Ramos (cell line): ENCODE data around the gene ADGRB3.
"Not testable (repeated sequence)": the region's sequence is repeated elsewhere in the genome, so short reads cannot be mapped to it uniquely, and the experiment has no call there.

ENCODE experiments used
- in situ Hi-C: fragments of 300-500 bp; cut with MboI; formaldehyde crosslinking; loops from one replicate; pipeline ENCODE4 v1.14.3; 2022; ENCODE audit warnings: low sequenced_read_pairs; ENCODE audit not compliant: unreplicated experiment

The ADGRB3 gene

DNA sequence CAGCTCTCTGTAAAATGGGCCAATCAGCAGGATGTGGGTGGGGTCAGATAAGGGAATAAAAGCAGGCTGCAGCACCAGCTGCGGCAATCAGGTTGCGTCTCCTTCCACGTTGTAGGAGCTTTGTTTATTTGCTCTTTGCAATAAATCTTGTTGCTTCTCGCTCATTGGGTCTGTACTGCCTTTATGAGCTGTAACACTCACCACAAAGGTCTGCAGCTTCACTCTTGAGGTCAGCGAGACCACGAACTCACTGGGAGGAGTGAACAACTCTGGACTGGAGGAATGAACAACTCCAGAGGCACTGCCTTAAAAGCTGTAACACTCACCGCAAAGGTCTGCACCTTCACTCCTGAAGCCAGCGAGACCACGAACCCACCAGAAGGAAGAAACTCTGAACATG lies 248.2 kb downstream of the ADGRB3 start:
- in situ Hi-C loops = not testable (repeated sequence)

DNA sequence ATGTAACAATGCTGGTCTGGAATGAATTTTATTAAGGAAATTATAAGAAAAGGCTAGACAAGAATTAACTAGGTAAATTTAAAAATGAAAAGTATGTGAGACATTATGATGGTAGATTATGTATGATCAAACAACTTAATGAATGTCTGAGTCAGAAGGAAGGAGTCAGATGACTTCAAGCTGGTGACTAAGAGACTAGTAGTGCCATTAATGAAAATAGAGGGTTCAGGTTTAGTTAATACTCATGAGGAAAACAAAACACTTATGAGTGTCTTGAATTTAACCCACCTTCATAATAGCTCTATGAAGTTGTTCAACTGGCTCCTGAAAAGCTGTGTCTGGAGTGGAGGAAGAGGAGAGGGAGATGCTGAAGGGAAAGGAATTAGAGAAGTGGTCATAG lies 256.3 kb downstream of the ADGRB3 start:
- in situ Hi-C loops = no loop called here

DNA sequence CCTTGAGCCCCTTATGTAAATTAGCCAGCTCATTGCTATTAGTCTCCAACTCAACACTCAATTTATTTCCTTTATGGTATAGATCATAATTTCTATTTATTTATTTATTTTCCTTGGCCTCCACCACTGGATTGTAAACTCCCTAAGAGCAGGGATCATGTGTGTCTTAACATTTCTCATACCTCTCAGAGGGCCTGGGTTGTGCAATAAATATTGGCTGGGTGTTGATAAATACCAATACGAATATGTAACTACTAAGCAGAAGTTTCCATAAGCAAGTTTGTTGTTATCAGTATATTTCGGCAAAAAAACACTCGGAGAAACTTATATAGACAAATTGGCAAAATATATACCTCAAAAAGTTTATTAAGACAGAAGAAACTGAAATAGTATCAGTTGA lies 257.4 kb downstream of the ADGRB3 start:
- in situ Hi-C loops = no loop called here

DNA sequence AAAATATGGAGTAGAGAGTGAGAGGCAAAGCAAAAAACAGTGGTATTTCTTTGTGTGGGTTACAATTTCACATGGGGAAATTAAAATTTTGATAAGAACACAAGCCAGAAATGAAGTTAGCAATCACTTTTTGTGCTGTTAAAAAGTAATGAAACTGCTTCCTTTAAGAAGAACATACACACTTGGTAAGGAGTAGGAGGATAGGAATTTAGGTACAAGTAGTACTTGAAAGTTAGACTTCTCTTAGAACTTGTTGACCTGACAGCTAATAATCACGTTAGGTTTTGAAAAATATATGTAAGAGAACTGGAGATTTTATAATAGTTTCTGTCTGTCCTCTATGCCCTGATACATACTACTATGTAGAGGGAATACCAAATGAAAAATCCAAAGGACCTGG lies 260.8 kb downstream of the ADGRB3 start:
- in situ Hi-C loops = no loop called here

DNA sequence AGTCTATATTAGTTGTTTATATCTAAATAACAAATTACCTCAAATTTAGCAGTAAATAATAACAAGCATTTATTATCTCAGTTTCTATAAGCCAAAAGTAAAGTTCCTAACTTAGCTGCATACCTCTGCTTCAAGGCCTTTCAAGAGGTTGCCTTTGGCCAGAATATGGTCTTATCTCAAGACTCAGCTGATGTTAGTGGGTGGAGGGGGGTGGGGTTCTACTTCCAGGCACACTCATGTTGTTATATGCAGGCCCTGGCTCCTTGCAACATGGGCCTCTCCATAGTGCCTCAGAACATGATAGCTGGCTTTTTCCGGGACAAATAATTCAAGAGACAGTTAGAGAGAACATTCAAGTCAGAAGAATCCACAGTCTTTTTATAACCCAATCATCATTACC lies 266.0 kb downstream of the ADGRB3 start:
- in situ Hi-C loops = no loop called here

DNA sequence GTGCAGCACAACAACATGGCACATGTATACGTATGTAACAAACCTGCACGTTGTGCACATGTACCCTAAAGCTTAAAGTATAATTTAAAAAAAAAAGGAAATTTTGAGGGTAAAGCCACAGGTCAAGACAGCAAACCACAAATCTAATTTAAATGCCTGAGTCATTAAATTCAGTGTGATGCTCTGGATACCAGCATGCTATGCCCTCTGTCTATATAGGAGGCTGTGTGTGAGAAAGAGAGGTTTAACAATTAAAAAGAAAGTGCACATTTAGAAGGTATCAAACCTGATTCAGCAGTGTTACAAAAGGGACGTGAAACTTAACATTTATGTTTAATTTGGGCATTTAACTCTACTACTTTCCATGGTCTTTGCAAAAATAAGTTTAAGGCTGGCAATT lies 276.3 kb downstream of the ADGRB3 start:
- in situ Hi-C loops = no loop called here

DNA sequence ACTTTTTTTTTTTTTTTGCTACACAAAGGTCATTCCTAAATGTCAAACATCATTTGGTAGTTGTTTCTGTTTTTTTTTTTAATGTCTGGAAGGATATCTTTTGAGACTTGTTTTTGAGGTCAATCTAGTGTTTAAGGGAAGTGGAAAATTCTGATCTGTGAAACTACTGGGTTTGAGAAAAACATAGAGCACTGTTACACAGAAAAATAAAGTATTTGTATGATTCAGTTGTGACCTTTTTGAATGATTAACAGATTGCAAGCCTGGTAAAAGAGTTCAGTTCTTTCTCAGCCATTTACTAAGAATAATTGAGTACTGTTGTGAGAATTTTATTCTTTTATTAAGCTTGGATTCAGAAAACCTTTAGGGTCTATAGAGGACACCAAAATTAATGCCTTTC lies 276.7 kb downstream of the ADGRB3 start:
- in situ Hi-C loops = no loop called here

DNA sequence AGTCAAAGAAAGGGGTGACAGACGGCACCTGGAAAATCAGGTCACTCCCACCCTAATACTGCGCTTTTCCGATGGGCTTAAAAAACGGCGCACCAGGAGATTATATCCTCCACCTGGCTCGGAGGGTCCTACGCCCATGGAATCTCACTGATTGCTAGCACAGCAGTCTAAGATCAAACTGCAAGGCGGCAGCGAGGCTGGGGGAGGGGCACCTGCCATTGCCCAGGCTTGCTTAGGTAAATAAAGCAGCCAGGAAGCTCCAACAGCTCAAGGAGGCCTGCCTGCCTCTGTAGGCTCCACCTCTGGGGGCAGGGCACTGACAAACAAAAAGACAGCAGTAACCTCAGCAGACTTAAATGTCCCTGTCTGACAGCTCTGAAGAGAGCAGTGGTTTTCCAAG lies 277.7 kb downstream of the ADGRB3 start:
- in situ Hi-C loops = not testable (repeated sequence)

DNA sequence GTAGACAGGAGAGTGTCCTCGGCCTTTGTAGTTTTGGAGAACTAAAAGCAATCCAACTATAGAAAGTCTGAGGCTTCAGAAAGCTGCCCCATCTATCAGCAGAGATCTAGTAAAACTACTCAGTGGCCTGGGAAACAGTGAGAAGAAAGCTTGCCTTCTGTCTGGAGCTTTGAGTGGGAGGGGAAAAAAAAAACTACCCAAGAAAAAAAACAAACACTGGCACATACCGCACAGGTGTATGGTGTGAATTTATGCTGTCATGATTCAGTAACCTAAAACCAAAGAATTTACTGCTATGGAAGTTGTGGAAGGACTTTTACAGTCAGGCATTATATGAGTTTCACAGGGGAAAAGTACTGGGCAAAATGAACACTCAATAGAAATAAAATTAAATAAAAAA lies 280.5 kb downstream of the ADGRB3 start:
- in situ Hi-C loops = no loop called here

DNA sequence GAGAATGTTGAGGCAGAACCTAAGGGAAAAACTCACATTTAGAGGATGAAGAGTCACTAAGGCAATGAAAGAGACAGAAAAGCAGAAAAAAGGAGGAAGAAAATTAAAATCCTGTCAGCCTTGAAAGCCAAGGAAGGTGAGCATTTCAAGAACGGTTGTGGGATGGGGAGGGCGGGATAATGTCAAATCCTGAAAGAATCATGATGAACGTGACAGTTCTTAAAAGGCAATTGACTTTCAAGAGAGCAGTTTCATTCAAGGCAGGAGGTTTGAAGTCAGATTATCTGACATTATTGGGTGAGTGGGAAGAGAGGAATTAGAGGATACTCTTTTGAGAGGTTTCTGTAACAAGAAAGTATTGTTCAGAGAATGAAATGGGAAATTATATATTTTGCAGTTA lies 284.5 kb downstream of the ADGRB3 start:
- in situ Hi-C loops = no loop called here

DNA sequence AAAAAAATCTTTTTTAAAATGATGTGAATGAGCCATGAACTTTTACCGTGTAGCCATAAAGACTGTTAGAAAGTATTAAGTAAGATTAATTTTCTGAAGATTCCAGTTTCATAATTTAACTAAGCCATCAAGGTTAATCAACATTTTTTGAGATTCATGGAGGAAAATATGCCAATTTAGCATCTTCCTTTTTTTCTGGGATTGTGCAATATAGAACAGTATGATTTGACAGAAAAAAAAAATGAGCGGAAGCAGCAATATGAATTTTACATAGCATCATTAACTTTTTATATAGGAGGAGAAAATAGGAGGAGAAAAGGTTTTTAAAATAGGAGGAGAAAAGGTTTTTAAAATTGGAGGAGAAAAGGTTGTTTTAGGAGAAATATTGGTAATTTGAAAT lies 306.3 kb downstream of the ADGRB3 start:
- in situ Hi-C loops = no loop called here

DNA sequence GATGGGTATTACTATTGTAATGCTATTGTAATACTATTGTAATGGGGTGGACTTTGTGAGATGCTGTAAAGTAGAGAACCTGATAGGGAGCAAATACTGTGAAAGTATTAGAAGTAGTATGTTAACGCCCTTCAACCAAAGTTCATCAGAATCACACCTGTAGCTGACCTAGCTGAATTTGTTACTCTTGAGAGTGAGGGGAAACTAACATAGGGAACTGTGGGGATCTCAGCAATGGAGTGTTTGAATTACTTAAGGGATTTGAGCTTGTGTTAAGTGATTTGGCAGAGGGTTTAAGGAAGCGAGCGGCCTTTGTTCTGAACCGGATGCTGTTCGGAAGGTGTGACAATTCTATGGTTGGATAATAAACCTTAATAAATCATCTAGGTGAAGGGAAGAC lies 312.6 kb downstream of the ADGRB3 start:
- in situ Hi-C loops = no loop called here

DNA sequence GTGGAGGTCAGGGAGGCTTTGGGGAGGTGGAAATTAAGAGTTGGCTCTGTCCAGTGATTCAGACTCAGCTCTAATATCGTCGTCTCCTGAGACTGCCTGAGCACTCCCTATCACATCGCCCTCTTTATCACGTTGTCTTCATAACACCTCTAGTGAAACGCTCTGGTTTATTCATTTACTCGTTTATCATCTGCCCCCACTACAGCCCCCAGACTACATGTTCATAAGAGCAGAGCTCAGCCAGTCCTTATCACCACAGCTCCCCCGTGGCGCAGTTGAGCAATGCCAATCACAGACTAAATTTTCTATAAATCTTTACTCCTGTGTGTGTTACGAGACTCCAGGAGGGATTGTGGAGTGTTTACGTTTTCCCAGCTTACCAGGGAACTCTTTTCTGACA lies 316.2 kb downstream of the ADGRB3 start:
- in situ Hi-C loops = loop anchor here (25.0 kb wide), 1 partner anchor 314 kb away; the partner anchor contains the start of gene ADGRB3

DNA sequence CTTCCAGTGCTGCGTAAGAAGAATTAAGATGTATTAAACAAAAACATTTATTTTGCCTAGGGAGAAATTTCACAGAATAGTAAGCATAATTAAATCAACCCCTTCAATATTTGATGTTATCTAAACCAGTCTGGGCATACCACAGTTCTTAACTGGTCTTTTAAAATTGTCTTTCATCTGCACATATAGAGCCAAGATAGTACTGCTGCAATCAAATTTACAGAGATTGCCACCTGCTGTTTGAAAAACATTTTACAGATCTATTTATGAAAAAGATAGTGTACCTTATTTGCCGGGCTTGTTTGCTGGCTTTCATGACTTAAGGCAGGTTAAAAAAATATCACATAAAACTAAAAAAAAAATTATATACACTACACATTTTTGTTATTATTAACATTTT lies 323.2 kb downstream of the ADGRB3 start:
- in situ Hi-C loops = loop anchor here (25.0 kb wide), 1 partner anchor 321 kb away; the partner anchor contains the start of gene ADGRB3

DNA sequence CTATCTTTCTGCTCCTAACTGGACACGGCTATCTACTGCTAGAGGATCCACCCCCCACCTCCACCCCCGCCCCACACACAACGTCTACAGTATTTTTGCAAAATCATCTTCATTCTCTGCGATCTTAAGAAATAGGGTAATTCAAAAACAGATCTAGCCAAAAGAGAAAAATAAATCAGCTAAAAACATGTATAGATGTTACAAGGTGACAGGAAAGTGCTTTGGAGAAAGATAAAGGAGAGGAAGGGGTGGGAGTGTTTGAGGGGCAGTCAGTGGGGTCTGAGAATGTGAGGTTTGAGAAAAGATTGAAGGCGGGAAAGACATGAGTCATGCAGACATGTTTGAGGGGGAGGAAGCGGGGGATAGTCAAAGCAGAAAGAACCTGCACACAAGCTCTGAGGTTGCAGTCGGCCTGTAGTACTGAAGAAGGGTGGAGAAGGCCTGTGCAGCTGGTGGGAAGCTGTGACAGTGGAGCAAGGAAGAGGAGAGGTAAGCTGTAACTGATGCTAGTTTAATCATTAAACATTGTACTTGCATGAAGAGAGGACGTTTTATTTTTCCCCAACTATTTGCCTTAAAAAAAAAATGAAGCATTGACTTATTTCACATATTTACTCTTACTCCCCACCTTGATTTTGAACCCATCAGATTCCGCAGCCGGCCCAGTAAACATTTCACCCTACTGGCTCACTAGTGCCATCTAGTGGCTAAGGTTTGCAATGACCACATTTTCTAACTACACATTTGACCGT lies 332.6 kb downstream of the ADGRB3 start:
- in situ Hi-C loops = loop anchor here (25.0 kb wide), 1 partner anchor 330 kb away; the partner anchor contains the start of gene ADGRB3

DNA sequence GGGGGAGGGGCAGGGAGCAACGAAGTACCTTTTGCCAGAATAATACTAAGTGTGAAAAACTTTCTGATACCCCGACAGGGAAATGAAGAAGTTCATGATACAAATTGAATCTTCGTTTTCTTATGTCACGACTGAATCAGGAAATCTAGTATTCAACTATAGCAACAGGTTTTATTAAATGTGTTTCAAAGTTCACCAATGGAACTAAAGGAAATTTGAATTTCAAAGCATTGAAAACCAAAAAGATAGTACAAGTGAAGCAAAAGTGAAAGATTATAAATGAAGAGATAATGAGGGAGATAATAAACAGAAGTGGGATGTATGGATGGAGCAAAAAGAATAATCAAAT lies 333.2 kb downstream of the ADGRB3 start:
- in situ Hi-C loops = loop anchor here (25.0 kb wide), 1 partner anchor 331 kb away; the partner anchor contains the start of gene ADGRB3

DNA sequence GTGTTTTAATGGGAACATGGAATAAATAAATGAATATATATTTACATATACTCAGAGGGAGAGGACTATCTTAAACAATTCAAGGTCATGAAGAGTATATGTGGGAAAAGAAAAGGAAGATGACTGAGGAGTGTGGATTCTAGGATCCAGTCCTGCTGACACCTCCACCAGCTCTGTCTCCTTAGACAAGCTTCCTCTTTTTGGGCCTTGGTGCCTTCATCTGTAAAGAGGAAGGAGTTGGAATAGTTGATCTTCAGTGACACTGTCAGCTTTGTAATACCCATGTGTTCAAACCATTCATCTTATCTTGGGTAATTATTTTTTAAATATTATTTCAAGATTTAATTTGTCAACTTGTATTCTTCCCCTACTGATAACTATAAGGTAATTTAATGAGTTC lies 338.0 kb downstream of the ADGRB3 start:
- in situ Hi-C loops = loop anchor here (25.0 kb wide), 1 partner anchor 336 kb away; the partner anchor contains the start of gene ADGRB3

DNA sequence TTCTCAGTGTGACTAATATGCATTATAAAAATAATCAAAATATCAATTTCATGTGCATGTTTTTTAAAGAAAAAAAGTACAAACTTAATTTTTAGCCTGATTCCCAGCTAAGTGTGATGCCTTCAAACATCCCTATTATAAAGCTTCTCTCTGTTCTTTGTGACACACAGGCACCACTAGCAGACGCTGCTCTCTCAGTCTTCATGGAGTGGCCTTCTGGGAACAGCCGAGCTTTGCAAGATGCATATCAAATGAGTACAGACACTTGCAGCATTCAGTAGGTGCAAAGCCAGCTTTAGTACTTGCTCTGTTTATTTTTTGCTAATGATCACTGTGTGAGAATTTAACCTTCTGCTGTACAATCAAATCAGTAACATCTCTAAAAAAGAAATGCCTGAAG lies 340.0 kb downstream of the ADGRB3 start:
- in situ Hi-C loops = no loop called here

DNA sequence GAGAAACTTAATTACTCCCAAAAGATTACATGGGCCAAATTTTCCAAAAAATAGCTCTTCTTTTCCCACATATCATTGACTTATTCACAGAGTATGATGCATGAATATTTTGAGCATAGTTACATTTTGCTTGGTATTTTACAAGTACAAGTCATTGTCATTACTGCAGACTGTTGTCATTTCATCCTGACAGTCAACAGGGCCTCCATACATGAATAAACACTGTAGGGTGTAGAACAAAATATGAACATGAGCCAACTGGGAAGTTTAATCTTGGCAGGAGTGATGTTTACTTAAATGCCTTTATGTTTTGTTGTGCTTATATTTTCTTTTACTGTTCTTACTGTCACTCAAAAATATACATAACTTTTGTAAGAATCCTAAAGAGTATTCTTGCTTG lies 340.7 kb downstream of the ADGRB3 start:
- in situ Hi-C loops = no loop called here

DNA sequence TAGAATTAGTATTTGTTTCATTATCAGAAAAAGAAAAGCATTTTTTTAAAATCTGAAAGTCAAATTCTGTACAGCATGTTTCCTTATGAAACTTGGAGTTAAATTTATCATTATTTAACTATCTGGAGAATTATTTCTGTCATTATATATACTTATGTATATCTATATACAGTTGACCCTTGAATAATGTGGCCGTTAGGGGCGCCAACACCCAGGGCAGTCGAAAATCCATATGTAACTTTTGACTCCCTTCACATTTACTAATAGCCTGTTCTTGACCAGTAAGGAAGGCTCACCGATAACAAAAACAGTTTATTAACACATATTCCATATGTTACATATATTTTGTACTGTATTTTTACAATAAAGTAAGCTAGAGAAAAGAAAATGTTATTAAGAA lies 341.2 kb downstream of the ADGRB3 start:
- in situ Hi-C loops = no loop called here

DNA sequence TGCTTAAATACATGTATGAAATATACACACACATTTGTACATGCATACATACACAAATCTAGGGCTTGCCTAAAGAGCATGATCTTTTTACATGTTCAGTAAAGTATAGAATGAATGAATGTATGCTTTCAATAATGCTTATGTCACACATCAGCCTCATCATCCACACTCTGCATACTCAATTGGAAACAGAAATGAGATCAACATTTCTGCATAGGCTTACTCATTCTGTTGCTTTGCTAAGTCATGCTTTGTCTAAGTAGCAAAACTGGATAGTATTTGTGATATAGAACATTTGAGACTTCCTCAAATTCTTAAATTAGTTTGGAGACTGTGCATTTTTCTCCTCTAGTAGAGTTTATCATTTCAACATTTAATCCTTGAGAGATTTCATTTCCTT lies 343.3 kb downstream of the ADGRB3 start:
- in situ Hi-C loops = no loop called here

DNA sequence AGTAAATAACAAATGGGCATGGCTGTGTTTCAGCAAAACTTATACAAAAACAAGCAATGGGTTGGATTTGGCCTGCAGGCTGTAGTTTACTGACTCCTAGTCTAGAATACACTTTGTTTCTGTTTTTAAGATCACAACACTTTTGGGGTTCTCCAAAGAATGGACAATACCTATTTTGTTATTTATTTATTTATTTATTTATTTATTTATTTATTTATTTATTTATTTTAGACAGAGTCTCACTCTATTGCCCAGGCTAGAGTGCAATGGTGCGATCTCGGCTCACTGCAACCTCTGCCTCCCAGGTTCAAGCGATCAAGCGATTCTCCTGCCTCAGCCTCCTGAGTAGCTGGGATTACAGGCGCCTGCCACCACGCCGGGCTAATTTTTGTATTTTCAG lies 346.6 kb downstream of the ADGRB3 start:
- in situ Hi-C loops = not testable (repeated sequence)
